Mononuclear cell (primary cell): ENCODE results near the gene FARS2. TPM values are rescaled to one million over a fixed set of nuclear protein-coding genes. Genes with fewer than 3 reads are reported as not detected.

Experiments
- H3K27me3 ChIP-seq: 2 replicates; pipeline ENCODE4 v1.6.0; 2011; ENCODE audit warnings: low read length, control low read depth; ENCODE audit not compliant: insufficient read depth
- H3K4me1 ChIP-seq: 2 replicates; pipeline ENCODE4 v1.5.1; 2011; ENCODE audit warnings: mild to moderate bottlenecking, low read length, control low read depth; ENCODE audit not compliant: insufficient read depth
- H3K4me3 ChIP-seq: 2 replicates; pipeline ENCODE4 v1.5.1; 2011; ENCODE audit warnings: mild to moderate bottlenecking, low read length, moderate library complexity
- H3K9me3 ChIP-seq: 2 replicates; pipeline ENCODE4 v1.5.1; 2011; ENCODE audit warnings: low read depth, mild to moderate bottlenecking, control low read depth, low read length
- total RNA-seq: library from RNA; depleted of rRNA; stranded (reverse); fragments of >200 nt; gene quantifications from one replicate; pipeline ENCODE4 v1.2.3, GENCODE V29; 2012

The FARS2 gene
- total RNA-seq, 1 donor, result 13.5 TPM

DNA sequence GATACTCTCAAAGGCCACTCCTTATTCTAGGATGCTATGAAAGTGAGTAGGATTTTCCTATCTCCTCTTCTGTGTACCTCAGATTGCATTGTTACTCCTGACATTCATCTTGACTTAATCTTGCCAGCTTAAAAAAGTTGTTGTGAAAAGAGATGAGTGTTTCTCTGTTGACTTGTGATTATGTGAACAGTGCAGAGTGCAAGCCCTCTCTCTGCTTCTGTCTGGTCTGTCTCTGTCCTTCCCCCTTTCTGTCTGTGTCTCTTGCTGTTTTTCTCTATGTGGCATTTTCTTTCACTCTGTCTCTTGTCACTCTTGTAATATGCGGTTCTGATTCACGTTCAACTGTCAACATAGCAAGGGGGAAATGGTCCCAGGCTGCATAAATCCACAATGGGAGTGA is 306.6 kb downstream of the FARS2 start:
- no peaks in the 10 kb centered on the region for H3K4me1 ChIP-seq
- H3K27me3 ChIP-seq, result no peaks in the 10 kb centered on the region
- H3K9me3 ChIP-seq, result no peaks in the 10 kb centered on the region
- H3K4me3 ChIP-seq, result no peak overlapping the region

DNA sequence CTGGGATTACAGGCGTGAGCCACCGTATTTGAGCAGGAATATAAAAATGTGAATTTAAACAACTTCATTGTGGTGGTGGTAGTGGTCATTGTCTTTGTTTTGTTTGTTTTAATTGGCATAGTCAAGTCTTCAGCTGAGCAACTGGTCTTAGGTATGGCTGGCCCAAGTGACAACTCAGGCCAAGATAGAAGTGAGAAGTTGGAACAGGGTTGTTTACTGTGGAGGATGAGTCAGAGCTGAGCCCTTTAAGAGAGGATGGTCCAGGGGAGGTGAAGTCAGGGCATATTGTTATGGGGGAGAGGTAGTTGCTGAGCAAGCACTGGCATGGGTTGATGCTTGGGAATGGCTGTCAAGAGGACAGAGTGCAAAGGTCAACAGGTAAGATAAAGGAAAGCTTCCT is 308.2 kb downstream of the FARS2 start:
- H3K4me1 ChIP-seq, result no peaks in the 10 kb centered on the region
- no peaks in the 10 kb centered on the region for H3K27me3 ChIP-seq
- no peak overlapping the region for H3K4me3 ChIP-seq
- H3K9me3 ChIP-seq, result no peaks in the 10 kb centered on the region

DNA sequence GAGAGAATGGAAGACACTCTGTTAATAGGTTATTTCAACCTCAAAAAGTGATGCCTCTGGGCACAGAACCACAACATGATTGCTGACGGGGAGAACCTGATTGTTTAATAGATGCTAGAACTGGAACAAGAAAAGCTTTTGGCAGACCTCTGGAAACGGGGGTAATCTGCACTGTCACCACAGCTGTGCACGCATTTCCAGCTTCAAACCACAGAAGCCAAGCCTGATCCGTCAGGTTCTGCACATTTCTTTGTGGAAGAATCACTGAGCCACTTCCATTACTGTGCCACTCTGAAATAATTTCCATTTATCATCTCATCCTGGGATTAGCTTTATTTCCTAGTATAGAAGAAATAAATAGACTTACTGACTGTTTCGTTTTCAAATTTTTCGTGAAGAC is 309.3 kb downstream of the FARS2 start:
- Histone ChIP-seq H3K27me3 (no peaks in the 10 kb centered on the region), H3K9me3 (no peaks in the 10 kb centered on the region), H3K4me3 (no peak overlapping the region)

DNA sequence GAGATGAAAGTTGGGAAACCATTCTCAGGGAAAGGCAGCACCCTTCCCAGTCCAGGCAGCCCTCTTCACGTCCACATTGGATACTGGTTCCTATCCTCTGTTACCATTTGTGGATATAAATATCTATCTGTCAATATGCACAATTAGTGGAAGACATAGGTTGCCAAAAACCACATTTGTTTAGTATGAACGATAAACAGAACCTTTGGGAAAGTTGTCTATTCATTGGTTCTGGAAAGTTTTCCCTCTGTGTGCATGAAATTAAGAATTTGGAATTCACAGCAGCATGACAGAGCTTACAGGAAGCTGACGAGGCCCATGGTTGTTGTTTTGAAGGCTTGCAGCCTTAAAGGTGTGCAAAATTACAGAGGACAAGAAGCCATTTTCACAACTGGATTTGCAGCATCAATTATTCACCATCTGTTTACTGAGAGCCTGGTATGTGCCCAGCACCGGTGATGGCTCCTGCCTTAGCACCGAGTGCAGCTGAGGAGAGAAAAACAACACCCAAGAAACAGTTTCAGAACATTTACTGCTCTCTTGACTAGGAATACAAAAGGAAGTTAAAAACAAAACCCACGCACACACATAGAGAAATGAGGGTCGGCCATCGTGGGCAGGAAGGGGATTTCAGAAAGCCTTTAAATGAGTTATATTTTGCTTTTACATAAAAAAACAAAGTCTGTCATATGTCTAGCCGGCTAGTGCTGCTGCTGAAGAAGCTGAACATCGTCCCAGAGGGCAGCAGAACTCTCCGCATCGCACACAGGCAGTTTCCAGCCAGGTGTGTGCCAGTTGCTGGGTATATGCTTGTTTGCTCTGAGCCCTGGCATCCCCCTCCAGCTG is 319.6 kb downstream of the FARS2 start:
- H3K4me1 ChIP-seq, result peaks cover 6% of the 10 kb centered on the region
- H3K4me3 ChIP-seq, result no peak overlapping the region
- peaks cover 4% of the 10 kb centered on the region for H3K9me3 ChIP-seq
- H3K27me3 ChIP-seq, result no peaks in the 10 kb centered on the region

More for the DNA sequence above, 309.3 kb downstream of the FARS2 start:
- no peaks in the 10 kb centered on the region for H3K4me1 ChIP-seq

DNA sequence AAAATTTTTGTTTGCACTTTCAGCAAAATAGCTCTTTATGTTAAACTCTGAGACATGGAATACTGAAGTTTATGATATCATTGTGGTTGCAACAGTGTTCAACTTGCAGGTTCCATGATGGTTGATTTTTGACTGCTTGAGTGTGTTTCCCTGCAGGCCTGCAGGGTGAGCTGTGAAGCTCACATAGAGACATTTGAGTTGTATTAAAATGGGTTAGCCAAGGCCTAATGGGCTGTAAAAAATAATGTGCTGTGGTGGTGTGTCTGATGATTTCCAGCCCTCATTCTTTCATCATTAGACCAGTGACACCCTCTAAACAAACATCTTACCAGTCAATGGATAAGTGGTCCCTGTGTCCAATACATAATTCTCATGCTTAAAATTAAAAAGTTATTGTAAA is 321.4 kb downstream of the FARS2 start:
- Histone ChIP-seq H3K4me3 (no peak overlapping the region), H3K27me3 (no peaks in the 10 kb centered on the region), H3K4me1 (peaks cover 6% of the 10 kb centered on the region), H3K9me3 (peaks cover 10% of the 10 kb centered on the region)

DNA sequence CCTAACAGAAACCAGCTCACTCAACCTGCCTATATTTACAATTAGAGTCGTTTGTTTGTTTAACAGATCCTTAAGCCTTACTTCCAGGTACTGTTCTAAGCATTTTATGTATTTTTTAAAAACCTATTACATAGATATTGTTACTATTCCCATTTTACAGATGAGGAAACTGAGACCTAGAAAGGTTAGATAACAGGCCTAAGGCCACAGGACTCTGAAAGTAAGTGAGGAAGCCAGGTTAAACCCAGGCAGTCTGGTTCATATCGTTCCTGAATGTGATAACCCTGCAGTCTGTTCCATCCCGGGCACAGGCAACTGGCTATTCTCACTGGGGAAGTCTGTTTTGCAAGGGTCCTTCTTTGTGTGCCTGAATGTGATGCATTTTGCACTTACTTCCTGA is 322.2 kb downstream of the FARS2 start:
- Histone ChIP-seq H3K4me3 (no peak overlapping the region), H3K9me3 (peaks cover 10% of the 10 kb centered on the region), H3K27me3 (no peaks in the 10 kb centered on the region), H3K4me1 (peaks cover 6% of the 10 kb centered on the region)

DNA sequence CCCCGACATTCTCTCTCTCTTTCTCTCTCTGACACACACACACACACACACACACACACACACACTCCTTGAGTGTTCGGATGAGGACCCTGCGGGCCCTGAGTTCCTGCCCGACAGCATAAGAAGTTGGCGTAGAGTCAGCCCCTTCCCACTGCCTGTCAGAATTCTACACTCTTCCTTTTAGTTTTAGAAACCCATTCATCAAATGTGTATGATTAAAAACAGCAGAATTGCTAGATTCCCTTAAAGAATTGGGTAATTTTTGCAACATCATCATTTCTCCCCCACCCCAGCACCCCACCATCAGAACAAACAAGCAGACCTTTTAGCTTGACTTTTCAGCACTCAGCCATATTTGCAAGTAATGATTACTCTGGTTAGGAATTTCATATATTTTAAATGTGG is 322.8 kb downstream of the FARS2 start:
- no peak overlapping the region for H3K4me3 ChIP-seq
- H3K4me1 ChIP-seq, result peaks cover 6% of the 10 kb centered on the region
- H3K9me3 ChIP-seq, result peaks cover 10% of the 10 kb centered on the region
- no peaks in the 10 kb centered on the region for H3K27me3 ChIP-seq

DNA sequence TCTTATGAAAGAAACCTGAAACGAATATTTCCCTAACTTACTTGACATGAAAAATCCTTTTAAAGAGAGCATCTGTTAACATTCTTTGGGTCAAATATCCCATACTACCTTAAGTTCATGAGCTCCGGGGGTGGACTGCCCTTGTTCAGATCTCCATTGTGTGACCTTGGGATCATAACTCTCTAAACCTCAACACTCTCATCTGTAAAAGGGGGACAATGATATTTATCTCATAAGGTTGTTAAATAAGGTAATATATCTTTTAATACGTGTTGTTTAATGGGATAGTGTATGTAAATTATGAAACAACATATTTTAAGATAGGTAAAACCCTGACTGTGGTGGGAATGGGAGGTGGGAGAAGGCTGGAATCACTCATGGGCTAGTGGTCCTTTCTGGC is 326.3 kb downstream of the FARS2 start:
- H3K27me3 ChIP-seq, result no peaks in the 10 kb centered on the region
- peaks cover 10% of the 10 kb centered on the region for H3K9me3 ChIP-seq
- no peaks in the 10 kb centered on the region for H3K4me1 ChIP-seq
- no peak overlapping the region for H3K4me3 ChIP-seq

DNA sequence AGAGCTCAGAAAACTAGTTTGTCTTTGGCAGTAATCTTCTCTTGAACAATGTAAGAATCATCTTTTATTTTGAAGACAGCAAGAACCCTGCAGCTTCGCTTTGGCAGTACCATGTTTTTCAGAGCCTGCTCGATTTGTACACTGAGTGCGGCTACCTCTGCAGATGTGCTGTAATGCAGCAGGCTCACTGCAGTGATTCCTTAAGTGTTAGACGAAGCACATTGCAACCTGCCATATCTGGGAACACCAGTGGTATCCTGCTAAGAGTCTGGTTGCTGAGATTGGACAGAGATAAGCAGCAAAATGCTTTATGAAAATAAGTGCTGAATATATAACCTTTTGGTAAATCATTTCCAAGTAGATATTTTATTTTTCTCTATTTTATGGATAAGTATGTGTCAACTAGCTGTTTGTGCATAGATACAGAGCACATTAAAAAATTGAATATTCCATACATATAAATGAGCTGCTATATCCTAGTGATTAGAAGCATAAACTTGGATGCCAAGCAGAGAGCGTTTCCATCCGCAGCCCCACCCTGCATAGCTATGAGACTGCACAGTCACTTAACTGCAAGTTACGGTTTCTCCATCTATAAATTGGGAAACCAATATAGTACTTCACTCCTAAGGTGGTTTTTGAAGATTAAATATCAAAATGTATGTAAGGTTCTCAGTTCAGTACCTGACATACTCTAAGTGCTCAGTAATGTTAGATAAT is 328.3 kb downstream of the FARS2 start:
- H3K27me3 ChIP-seq, result no peaks in the 10 kb centered on the region
- peaks cover 10% of the 10 kb centered on the region for H3K9me3 ChIP-seq
- H3K4me1 ChIP-seq, result no peaks in the 10 kb centered on the region
- H3K4me3 ChIP-seq, result no peak overlapping the region

DNA sequence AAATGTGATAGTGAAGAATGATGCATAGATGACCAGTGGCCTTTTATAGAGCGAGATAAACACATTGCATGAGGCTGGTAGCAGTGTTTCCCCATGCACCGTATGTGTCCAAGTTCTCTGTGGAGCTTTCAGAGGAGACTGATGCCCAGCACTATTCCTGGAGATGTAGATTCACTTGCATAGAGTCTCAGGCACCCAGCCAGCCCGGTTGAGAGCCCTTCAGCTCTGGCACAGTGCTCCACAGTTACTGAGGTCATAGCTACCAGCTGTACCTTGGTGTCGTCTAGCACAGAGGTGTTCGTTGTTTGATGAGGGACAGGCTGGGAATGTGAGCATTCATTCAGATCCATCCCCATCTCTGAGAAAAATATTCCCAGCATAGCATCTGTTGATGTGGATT is 328.9 kb downstream of the FARS2 start:
- H3K9me3 ChIP-seq, result peaks cover 10% of the 10 kb centered on the region
- no peaks in the 10 kb centered on the region for H3K4me1 ChIP-seq
- no peaks in the 10 kb centered on the region for H3K27me3 ChIP-seq
- H3K4me3 ChIP-seq, result no peak overlapping the region

DNA sequence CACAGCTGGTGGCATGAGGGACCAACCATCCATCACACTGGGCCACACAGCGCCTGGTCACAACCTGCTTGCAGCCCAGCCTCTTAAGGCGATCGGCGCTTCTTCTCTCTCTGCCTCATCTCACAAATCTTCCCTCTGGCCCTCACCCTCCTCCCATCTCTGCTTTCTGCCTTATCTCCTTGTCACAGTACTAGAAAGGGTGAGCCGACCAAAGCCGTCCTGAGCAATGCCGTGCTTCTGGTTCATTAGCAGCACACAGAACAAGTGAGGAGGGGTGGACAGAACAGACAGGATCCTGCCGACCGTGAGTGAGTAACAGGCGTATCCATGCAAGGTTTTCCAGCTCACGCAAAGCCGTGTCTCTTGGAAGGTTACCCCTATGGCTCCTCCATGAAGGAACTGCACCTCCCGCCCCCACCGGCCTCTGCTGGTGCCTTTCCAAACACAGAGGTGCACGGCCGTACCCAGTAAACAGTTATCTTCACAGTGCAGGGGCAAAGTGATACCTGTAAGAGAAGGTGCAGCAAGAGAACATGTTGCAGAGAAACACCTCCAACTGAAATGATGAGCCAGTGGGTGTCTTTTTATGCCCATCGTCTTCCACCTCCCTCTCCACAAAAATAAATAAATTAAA is 331.7 kb downstream of the FARS2 start:
- H3K4me1 ChIP-seq, result no peaks in the 10 kb centered on the region
- H3K9me3 ChIP-seq, result no peaks in the 10 kb centered on the region
- no peak overlapping the region for H3K4me3 ChIP-seq
- H3K27me3 ChIP-seq, result no peaks in the 10 kb centered on the region

DNA sequence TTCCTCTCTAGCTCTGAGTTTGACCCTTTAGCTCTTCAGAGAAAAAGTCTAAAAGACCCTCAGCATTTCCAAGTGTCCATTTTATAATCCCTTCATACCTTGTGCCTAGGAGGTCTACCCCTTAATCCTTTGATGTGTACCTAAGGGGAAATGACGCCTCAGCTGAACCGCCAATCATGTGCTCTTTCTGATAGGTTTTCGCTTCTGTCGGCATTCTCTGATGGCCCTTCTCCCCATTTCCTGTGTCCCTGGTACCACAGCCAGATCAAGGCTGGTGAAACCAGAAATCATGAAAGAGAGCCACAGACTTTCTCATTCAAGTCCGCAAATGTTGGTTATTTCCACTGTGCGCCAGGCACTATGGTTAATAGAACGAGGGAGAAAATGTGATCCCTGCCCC is 333.9 kb downstream of the FARS2 start:
- Histone ChIP-seq H3K27me3 (no peaks in the 10 kb centered on the region), H3K9me3 (no peaks in the 10 kb centered on the region), H3K4me1 (no peaks in the 10 kb centered on the region), H3K4me3 (no peak overlapping the region)

DNA sequence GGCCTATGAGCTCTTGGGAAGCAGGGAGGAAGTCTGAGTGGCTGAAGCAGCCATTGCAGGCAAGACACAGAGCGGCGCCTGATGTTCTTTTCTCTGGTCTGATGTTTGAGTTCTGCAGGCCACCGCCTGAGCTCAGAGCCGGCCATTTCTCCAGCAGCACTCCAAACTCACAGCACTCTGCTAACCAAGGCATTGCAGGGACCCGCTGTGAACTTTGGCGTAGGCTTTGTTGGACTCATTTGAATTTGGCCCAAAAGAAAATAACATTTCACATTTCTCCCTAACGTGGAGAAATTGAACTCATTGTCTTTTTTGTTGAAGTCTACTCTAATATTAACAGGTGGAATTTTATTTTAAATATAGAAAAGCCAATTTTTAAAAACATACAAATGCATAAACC is 336.1 kb downstream of the FARS2 start:
- no peaks in the 10 kb centered on the region for H3K27me3 ChIP-seq
- no peaks in the 10 kb centered on the region for H3K4me1 ChIP-seq
- no peak overlapping the region for H3K4me3 ChIP-seq
- H3K9me3 ChIP-seq, result no peaks in the 10 kb centered on the region

DNA sequence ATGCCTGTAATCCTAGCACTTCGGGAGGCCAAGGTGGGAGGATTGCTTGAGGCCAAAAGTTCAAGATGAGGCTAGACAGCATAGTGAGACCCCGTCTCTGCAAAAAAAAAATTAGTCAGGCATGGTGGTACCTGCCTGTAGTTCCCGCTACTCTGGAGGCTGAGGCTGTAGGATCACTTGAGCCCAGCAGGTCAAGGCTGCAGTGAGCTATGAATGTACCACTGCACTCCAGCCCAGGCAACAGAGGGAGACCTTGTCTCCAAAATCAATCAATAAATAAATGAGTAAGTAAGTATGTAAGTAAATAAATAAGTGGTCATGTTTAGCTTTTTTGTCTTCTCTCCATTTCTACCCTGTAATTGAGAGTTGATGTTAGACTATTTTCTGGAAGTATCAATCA is 336.8 kb downstream of the FARS2 start:
- Histone ChIP-seq H3K4me1 (no peaks in the 10 kb centered on the region), H3K9me3 (no peaks in the 10 kb centered on the region), H3K4me3 (no peak overlapping the region), H3K27me3 (no peaks in the 10 kb centered on the region)

DNA sequence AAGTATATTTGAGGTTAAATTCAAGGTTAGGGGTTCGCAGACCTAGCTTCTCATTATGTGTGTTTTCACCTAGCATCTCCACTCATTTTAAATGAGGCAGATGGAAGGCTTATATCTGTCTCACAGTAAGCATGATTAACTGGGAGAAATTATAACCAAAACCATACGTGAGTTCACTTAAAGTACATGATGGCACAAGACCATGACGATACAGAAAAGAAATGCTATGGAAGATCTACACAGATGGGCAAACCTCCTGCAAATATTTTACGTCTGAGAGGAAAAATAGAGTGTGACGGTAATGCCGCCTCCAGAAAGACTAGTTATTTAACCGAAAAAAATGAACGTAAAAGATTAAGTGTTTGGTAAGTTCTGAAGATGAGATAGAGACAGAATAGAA is 337.8 kb downstream of the FARS2 start:
- H3K4me1 ChIP-seq, result no peaks in the 10 kb centered on the region
- H3K4me3 ChIP-seq, result no peak overlapping the region
- no peaks in the 10 kb centered on the region for H3K27me3 ChIP-seq
- H3K9me3 ChIP-seq, result no peaks in the 10 kb centered on the region
